LHCN-M2 (cell line): ENCODE data around the gene TSHZ2. TPM values are rescaled to one million over a fixed set of nuclear protein-coding genes. Genes with fewer than 3 reads are reported as not detected.
"Not testable (repeated sequence)": the region's sequence is repeated elsewhere in the genome, so short reads cannot be mapped to it uniquely, and the experiment has no call there.

ENCODE experiments used
- DNase-seq: peaks from one replicate; pipeline ENCODE4 v3.0.0-alpha.2; 2012; ENCODE audit warnings: low read depth
- total RNA-seq: library from RNA; depleted of rRNA; stranded (reverse); fragments of >200 nt; gene quantifications from 2 replicates; pipeline ENCODE4 v1.2.3, GENCODE V29; 2014

TSHZ2 gene
- total RNA-seq, 1 experiment from 2014 or later = not detected

DNA sequence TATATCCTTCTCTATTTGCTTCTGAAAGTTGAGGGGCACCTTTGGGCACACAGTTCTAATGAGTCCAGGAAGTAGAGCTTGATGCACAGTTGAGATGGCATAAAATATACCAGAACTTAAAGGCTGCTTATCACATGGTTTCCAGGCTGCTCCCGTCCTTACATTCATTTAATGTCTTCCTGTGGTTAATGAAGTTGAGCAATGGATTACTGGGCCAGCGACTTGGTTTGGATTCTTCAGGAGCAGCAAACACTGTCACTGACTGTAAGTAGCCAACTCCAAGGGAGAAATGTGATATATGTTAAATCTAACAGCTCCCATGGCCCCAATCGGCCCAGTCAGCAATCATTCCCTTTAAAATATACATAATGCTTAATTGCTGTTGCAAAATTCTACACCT, 9.0 kb upstream of the TSHZ2 start:
- DNase-seq = no peak

DNA sequence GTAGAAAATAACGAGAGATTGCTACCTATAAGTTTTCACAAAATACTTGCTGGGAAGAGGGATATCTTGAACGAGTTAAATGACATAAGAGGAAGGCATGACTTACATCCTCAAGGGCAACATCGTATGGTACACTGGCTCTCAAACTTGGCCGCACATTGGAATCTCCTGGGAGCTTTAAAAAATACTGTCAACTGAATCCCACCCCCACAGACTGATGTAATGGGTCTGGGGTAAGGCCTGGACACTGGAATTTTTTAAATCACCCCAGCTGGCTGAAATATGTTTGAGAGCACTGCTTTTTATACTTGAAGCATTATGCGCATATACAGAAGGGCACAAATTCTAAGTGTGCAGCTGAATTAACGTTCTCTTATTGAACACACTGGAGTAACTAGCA, 8.0 kb upstream of the TSHZ2 start:
- no peak for DNase-seq

DNA sequence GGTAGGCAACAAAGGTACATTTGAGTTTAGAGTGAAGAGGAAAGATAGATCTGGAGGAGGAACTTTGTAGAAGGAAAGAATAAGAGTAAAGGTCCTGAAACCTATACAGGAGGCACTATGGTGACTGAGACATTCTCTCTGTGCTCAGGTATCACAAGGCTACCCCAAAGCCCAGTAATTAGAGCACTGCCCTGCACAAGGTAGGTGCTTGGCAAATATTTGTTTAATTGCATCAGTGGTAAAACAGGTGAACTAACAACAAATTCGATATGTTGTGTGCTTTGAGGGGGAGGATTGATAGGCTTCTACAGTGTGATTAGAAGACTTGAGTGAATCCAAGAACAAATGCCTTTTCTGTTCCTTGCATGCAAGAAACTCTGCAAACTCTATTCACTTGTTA, 6.8 kb upstream of the TSHZ2 start:
- DNase-seq = no peak

DNA sequence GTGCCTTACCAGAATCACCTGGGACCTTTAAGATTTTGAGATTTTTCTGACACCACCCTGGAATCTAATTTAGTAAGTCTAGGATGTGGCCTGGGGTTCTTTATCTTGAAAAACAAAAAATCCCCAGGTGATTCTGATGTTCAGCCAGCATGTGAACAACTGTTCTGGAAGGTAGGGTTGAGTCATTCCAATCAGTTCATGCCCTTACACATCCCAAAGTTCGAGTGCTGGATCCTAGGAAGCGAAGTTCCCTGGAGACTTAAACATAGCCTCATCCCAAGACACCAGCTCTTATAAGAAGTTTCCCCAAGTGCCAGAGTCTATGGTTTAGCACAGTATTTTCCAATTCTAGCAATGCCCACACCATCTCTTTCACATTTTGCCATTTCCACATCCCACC, 6.3 kb upstream of the TSHZ2 start:
- no peak for DNase-seq

DNA sequence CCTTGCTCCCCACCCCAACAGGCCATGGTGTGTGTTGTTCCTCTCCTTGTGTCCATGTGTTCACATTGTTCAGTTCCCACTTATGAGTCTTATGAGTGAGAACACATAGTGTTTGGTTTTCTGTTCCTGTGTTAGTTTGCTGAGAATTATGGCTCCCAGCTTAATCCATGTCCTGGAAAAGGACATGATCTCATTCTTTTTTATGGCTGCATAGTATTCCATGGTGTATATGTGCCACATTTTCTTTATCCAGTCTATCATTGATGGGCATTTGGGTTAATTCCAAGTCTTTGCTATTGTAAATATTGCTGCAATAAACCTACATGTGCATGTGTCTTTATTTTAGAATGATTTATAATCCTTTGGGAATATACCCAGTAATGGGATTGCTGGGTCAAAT, 5.6 kb upstream of the TSHZ2 start:
- DNase-seq = not testable (repeated sequence)

DNA sequence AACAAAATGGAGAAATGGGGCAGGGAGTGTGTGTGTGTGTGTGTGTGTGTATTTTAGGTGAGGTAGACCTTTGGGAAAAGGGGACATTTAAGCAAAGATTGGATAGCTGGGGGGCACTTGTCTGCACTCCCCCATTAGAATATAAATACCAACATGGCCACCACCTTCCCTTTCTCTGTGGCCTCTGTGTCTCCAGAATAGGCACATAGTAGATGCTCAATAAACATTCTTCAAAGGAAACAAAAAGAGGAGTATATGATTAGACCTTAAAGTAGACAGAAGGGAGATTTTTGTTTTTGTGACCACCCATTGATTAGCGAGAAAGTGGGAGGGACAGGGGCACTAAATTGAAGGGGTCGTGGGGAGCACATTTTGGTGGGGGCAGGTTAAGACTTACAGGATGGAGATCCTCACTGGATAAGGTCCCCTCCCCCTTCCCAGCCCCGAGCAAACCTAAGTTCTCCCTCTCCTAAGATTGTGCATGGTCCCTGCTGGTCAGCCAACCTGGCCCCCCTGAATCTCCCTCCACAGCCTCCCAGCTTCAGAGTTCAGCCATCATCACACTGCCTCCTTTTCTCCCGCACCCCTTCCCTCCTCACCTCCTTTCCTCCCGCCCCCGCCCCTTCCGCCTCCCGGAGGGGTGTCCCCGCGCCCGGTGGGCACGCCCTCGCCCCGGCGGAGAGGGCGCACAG, 514 bp upstream of the TSHZ2 start:
- DNase-seq = no peak

DNA sequence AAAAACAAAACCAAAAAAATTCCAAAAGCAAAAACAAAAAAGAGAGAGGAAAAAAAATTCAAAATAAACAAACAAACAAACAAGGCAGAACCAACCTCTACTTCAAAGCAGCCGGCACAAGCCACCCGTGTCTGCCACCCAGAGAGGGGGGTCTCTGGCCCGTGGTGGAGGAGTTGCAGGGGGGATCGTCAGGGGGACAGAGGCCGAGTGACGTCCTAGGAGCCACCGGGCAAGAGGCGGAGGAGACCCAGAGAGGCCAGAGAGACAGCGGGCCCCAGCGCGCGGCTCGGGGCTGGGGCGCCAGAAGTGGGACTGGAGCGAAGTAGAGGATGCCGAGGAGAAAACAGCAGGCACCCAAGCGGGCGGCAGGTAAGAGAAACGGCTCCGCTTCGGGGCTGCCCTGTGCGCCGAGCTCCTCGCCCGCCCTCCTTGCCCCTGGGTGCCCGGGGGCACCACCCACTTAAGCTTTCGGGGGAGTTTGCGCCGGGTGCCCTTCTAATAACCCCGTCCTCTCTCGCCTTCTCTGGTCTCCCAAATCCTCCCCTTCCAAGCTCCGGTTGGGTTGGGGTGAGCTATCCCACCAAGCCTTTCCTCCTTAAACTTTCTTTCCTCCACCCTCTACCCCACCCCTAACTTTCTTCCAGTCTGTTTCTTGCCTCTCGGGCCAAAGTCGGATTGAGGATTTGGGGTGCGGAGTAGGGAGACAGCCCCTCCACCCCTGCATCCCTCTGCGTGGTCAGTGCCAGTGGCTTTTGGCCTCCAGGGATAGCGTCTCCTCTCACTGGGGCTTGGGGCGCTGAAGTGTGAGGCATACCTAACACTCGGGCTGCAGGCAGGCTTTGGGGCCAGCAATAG, 1.0 kb downstream of the TSHZ2 start:
- no peak for DNase-seq

DNA sequence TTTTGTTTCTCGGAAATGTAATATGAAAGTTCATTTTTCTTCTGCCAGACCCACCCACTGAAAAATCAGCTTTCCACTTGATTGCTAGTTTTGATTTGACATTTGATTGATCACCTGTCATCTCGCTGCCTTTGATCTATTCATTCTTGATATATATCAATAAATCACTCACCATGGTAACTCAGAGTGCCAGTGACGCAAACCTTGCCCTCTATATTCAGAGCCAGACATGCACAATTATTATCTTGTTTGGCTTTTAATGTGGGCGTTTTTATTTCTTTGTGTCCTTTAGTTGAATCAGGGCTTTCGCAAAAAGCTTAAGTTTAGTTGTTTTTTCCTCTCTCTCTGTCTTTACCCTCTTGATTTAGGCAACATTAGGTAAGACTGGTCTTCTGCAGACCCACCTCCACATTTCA, 2.0 kb downstream of the TSHZ2 start:
- no peak for DNase-seq

DNA sequence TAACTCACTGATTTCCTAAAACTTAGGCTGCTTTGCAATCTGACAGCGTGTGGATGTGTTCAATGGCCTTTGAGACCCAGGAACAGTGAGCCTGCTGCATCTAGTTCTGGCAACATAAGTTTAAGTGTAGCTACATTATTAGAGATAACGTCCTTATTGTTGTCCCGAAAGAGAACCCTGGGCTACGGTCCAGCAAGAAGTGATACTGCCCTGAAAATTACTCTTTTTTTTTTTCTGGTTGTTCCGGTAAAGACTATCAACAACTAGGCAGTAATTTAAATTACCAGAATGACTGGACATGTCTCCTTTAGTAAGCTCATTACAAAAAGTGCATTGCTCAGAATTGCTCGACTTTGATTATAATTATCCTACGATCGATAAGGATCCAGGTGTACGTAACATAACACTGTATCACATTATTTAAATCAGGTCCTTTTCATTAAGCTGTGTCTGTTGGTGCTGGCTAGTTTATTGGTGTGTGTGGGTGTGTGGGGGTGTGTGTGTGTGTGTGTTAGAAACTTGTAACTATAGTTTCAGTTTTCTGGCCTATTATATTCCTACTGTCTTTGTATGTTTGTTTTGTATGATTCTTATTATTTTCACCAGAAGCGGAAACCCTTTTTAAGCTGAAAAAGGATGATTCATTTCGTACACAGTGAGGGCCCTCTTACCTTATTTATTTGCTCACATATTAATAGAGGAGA, 3.0 kb downstream of the TSHZ2 start:
- no peak for DNase-seq

DNA sequence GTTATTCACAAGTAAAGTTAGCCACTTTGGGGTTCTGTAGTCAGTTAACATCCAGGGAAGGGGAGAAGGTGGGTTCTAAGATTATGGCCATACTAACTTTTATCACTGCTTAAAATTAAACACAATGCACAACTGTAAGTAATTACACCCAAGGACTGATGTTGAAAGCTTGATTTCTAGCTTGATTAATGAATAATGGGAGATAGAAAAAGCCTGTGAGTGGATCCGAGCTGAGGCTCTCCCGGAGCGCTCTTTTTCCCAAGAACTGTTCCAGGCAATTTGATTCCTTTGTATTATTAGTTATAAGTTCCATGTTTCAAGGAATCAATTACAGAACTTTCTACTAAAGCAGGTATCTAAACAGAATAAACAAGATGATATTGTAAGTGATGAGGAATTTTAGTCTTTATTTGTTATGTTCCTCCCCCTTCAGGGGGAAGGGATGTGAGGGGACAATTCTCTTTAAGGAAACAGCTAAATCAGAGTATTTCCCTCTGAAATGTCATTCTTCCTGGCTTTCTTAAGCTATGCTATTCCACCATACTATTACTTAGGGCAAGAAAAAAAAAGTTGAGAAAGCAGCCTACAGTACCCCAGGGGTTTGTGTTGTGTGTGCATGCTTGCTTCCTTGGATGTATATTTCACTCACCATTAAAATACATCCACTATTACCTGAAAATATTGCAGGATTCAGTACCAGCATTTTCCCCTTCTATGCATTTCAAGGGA, 3.8 kb downstream of the TSHZ2 start:
- DNase-seq = no peak

DNA sequence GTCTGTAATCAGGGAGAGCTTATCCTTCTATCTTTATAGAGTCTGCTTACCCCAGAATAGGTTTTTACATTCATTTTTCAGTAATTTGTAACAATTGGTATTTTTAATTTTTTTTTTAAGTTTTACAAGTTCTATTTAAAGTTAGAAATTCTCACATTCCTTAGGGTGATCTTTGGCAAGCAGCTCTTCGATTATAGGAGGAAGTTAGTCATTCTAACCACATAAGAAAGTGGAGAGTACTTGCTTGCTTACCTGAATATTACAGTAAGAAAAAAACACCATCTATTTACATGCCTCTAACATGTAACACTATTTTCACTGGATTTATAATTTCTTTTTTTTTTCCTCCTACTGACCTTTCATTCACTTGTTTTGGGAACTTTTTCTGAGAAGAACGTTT, 6.7 kb downstream of the TSHZ2 start:
- DNase-seq = no peak

DNA sequence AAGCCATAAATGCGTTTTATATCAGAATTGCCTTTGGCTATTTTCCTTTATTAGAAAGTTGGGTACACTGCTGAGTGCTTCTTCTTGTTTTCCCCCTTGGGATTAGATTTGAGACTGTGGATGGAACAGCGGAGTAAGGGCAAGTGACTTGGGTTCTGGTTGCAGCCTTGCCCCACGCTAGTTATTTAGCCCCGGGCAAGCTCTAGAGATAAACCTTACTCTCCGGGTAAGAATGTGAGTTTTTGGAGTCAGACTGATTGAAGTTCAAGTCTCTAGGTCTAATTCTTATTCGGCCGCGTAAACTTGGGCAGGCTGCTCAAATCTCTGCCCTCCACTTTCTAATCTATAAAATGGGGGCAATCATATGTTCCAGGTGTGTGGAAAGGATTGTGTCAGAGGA, 8.9 kb downstream of the TSHZ2 start:
- no peak for DNase-seq

DNA sequence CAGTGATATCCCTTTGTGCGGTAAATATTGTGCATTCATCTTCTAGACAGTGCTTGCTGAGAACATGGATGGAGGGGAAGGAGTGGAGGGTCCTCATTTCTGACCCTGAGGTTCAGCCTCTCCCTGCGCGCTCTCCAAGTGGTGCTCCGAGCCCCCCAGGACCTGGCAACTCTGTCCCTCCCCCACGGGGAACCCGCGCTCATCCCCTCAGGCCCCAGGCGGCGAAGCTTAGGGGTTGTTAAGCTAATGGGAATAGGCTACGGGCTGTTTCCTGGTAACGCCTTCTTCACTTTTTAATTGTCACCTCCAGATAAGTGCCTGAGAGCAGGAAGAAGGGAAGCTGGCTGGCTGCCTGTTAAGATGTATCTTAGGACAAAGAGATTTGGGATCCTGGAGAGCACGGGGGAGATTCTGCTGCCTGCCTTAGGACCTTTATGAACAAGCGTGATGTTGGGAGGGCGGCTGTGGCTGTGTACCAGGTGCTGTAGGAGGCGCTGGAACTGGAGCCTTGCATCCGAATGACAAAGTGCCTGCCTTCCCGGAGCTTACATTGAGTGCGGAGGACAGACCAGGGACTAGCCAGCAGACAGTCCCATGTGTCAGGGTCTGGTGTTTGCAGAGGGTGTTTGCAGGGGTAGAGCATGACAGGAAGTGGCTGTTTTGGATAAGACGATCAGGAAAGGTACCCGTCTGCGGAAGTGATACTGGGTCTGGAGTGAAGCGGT, 11.7 kb downstream of the TSHZ2 start:
- DNase-seq = no peak

DNA sequence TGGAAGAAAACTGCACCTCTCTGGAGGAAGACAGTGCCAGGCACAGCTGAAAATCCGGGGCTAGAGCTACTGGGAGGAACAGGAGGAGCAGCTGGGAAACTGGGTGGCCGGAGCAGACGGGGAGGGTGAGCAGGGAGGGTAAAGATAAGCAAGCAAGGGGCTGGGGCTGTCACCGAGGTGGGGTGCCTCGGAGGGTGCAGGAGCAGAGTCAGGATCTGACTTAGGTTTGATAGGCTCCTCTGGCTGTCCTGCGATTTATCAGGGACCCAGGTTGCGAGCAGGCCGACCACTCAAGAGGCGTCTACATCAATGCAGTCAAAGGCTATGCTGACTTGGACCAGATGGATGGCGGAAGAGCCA, 12.3 kb downstream of the TSHZ2 start:
- no peak for DNase-seq

DNA sequence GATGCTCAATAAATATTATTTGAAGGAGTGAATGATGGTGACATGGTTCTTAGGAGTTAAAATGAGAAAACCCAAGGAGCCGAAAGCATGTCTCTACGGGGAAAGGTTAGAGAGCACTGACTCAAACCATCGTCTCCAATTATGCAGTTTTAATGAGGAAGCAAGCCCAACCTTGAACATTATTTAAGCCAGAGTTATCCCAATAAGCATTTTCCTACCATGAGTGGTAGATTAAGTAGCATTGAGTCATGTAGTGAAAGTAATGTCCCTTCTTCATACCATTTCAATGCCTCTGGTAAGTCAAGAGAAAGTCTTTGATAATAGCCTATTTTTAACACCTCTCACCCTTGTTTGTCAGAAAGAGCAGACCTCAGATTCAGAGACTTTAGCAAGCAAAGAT, 13.5 kb downstream of the TSHZ2 start:
- DNase-seq = no peak

DNA sequence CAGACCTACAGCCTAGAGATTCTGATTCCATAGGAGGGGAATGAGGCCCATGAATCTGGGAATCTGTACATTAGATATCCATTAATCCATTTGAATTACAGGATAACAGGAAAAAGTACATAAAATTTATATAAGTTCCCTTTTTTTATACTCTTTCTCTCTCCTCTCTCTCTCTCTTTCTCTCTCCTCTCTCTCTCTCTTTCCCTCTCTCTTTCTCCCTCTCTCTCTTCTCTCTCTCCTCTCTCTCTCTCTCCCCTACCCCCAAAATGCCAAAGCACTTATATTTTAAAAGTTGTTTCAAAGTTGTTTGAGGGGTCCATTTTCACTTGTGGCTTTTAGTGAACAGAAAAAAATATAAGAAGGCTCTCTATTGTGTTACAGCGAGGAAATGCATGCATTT, 15.1 kb downstream of the TSHZ2 start:
- DNase-seq = no peak

DNA sequence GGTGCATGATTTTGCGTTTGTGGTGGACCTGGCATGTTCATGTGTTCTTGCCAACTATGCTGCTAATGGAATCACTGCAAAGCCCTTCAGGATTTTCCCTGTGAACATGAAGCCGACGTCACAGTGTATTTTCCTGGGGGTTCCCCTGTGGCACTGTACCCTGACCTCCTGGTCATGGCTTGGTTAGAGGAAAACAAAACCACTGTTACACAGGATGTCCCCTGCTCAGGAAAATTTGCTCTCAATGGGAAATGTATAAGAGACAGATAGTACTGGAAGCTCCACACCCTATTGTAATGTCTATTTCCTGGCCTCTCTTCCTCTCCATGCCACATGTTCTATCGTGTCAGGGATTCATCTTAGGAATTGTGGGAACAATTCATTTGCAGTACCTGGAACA, 19.7 kb downstream of the TSHZ2 start:
- no peak for DNase-seq

DNA sequence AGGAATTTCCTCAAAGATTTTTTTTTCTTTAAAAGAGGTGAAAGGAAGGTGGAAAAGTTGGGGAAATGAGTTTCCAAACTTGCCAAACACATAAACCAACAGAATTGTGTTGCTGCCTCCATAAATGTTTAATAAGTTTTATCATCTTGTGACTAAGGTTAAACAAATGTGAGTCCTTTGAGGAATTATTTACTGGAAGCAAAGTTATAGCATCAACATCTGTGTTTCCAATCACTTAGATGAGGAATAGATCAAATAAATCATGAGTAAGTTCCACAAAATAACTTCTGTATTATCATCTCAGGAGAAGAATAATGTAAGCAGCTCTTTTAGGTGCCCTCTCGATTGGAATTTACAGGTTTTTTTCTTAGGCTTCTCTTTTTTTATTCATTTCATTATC, 20.5 kb downstream of the TSHZ2 start:
- no peak for DNase-seq

DNA sequence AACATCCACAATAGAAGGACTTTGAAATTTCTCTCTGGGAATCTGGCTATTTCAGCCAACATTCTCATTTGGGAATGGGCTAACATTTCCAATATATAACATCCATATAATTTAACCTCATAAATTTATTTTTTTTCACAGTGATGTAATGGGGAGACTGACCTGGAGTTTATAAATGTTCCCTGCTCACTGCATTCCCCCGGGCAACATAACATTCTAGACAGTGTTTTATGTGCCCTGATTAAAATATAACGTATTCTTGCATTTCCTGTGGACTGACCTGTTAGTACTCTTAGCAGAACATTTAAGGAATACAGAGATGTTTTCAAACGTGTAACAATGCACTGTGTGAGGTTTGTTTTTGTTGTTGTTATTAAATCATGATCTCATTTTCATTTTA, 20.9 kb downstream of the TSHZ2 start:
- DNase-seq = no peak

DNA sequence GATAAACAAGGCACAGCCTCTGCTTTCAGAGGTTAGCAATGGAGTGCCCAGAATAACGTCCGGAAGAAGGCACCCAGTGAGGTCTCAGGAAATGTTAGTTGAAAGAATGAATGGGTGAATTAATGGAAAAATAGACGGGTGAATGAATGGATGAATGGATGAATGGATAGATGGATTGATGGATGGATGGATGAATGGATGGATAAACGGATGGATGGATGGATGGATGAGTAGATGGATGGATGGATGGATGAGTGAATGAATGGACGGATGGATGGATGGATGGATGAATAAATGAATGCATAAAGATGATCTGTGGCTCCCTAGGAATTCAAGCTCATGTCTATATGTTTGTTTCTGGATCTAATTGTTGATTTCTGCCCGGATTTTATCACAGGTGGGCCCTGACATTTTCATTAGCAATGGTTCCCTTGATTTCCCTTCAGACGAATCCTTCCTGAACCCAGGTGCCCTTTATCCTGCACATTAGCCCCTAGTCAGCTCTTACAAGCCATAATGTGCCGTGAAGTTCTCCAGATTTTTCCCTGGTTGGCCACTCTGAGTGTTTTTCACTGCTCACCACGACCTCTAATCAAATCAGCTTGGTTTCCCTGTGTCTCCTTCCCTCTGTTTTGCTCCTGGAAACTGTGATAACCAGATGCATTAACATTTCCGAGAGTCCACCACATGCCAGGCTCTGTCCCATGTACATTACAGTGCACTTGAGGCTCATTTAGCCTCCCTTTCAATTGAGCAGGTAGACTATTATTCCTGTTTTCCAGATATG, 22.2 kb downstream of the TSHZ2 start:
- no peak for DNase-seq

DNA sequence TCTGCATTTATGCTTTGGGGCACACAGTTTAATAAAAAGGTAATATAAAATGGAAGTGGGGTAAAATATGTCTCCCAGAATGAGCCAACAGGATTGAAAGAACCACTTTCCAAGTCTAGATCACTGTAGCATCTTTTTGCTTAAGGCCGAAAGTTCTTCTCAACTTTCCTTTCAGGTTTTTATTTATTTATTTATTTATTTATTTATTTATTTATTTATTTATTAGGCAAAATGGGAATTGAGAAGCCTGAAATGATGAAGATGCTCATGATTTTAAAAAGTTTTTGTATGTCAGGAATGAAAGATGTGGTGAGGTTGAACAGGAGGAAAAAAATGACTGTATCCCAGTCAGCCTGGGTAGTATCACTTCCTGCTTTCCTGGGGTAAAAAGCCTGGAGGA, 24.0 kb downstream of the TSHZ2 start:
- no peak for DNase-seq
